Vagina (tissue), 2 donors: ENCODE data around the gene ELF4. TPM values are rescaled to one million over a fixed set of nuclear protein-coding genes. Genes with fewer than 3 reads are reported as not detected.
A peak's percentile ranks its signal among the peaks of the same experiment; 100 is the strongest.

ENCODE experiments used
- DNase-seq, 2 donors: peaks; one replicate each; pipeline ENCODE4 v3.0.0-alpha.2; 2017; ENCODE audit errors: extremely low spot score in 2 of 2
- H3K27ac ChIP-seq: fragments of 200-600 bp; sonication (generic); one replicate; pipeline ENCODE4 v1.5.1; 2019
- H3K27me3 ChIP-seq: fragments of 200-600 bp; sonication (generic); one replicate; pipeline ENCODE4 v1.5.1; 2019
- H3K36me3 ChIP-seq, 2 donors: fragments of 200-600 bp; sonication (generic); one replicate each; pipeline ENCODE4 v1.5.1; 2017 to 2019
- H3K4me1 ChIP-seq: fragments of 200-600 bp; sonication (generic); one replicate; pipeline ENCODE4 v1.5.1; 2019
- H3K4me3 ChIP-seq, 2 donors: fragments of 200-600 bp; sonication (generic); 1 replicate in 1 of 2; 2 replicates in 1 of 2; pipeline ENCODE4 v1.5.1; 2016 to 2019
- H3K9me3 ChIP-seq: fragments of 200-600 bp; sonication (generic); one replicate; pipeline ENCODE4 v1.5.1; 2019
- POLR2A ChIP-seq, 2 donors: fragments of 450-650 bp; IDR thresholded peaks; one replicate each; pipeline ENCODE4 v1.6.1; 2017; ENCODE audit warnings: antibody characterized with exemption in 2 of 2, mild to moderate bottlenecking in 2 of 2, moderate library complexity in 2 of 2
- POLR2AphosphoS5 ChIP-seq, 2 donors: sonication (generic); formaldehyde crosslinking; IDR thresholded peaks; one replicate each; pipeline ENCODE4 v1.9.0; 2017; ENCODE audit warnings: antibody characterized with exemption in 2 of 2, mild to moderate bottlenecking in 2 of 2, low read depth in 1 of 2; ENCODE audit not compliant: insufficient read depth in 1 of 2
- intact Hi-C: fragments of 100-400 bp; cut with DNase I; formaldehyde crosslinking; loops from one replicate; pipeline ENCODE4 v1.15.1; 2023
- total RNA-seq: library from RNA; depleted of rRNA; stranded (reverse); fragments of >200 nt; gene quantifications from one replicate; pipeline ENCODE4 v1.2.3, GENCODE V29; 2016
- TF ChIP-seq, protein P1 (sequence below), 3 experiments: fragments of 450-650 bp in 2 of 3; fragments of 200-600 bp in 1 of 3; sonication (generic) in 1 of 3; IDR thresholded peaks; one replicate each; pipeline ENCODE4 v1.5.1; 2017 to 2019; ENCODE audit warnings: antibody characterized with exemption in 3 of 3, mild to moderate bottlenecking in 2 of 3, moderate library complexity in 2 of 3

The ELF4 gene
- total RNA-seq, 1 donor from 2014 or later = 14.7 TPM

DNA sequence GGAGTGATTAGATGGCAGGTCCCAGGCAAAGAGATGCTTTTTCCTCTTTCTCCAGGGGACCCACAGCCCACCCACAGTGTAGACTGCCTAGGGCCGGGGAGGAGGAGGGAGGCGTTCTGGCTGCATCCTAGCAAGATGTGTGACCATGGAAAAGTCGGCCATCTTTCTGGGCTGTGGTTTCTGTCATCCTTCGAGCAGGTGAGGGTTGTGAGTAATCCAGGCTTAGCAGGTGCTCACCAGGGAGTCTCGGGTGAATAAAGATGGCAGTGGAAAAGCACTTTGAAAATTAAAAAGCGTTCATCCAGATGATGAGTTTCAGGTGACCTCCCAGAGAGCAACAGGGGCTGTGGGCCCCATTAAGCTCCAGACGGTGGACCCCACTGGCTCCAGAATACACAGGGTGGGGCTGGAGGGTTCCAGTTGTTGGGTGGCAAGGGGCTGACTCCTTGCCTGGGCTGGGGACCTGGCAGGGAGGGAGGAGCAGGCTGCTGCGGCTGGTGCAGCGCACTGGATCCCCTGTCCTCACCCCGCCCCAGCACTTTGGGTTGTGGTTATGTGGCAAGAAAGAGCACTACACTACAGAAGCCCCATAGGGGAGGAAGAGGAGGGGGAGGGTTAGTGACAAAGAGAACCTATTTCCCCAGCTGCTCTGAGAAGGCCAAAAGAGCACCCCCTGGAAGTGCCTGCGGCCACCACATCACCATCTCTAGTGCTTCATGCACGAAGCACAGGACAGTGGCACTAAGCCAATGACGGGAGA lies 23.7 kb downstream of the ELF4 start:
- TF ChIP-seq, protein P1, sequence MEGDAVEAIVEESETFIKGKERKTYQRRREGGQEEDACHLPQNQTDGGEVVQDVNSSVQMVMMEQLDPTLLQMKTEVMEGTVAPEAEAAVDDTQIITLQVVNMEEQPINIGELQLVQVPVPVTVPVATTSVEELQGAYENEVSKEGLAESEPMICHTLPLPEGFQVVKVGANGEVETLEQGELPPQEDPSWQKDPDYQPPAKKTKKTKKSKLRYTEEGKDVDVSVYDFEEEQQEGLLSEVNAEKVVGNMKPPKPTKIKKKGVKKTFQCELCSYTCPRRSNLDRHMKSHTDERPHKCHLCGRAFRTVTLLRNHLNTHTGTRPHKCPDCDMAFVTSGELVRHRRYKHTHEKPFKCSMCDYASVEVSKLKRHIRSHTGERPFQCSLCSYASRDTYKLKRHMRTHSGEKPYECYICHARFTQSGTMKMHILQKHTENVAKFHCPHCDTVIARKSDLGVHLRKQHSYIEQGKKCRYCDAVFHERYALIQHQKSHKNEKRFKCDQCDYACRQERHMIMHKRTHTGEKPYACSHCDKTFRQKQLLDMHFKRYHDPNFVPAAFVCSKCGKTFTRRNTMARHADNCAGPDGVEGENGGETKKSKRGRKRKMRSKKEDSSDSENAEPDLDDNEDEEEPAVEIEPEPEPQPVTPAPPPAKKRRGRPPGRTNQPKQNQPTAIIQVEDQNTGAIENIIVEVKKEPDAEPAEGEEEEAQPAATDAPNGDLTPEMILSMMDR (IDR thresholded peaks at IDR 0.05) = no peak
- TF ChIP-seq POLR2A (IDR thresholded peaks at IDR 0.05) (no peak), POLR2AphosphoS5 (IDR thresholded peaks at IDR 0.05; ENCODE audit: insufficient read depth in 1 of 2, low read depth in 1 of 2) (no peak)
- Histone ChIP-seq H3K27ac (peak overlapping the region; percentile 38), H3K4me1 (peaks cover 40% of the 10 kb centered on the region), H3K4me3 (no peak overlapping the region), H3K9me3 (no peaks in the 10 kb centered on the region), H3K27me3 (no peaks in the 10 kb centered on the region), H3K36me3 (no peaks in the 10 kb centered on the region)
- no peak for DNase-seq
- intact Hi-C loops = no loop called here

DNA sequence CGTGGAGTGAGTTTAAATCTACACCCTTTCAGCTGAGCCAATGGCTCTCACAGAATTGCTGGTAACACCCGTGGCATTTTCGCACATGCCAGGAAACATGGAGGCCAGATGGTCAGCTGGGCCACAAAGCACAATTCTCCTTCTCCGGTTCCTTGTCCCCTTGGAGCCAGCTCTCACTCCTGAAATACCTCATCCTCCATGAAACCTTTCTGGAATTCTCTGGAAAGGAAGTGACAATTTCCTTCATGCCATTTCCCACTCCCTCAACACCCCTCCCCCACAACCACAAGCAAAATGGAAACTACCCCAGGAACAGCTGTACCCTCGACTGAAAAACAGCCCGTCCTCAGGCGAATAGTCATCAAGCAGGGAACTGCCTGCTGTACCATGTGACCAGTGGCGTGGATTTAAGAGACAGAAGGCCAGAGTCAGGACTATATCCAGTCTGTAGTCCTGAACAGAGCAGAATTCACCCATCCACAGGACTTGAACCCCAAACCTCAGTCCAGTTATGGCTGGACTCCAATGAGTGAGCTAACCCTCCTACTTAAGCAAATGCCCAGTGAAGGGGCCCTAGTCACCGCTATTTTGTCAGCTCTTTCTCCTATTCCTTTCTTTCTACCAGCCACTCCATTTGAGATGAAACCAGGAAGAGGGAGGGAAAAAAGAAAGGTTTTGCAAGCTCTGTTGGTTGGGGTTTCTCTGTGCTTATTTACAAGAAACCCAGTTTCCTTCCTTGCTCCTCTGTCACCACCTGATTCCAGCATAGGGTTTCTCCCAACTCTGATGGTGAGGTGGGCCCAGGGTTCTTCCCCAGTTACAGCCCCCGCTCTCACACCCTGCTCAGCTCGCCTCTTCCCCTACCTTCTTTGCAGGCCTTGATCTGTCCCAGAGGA lies 24.5 kb downstream of the ELF4 start:
- H3K27ac ChIP-seq = peak overlapping the region; percentile 38
- peaks cover 47% of the 10 kb centered on the region for H3K4me1 ChIP-seq
- no peaks in the 10 kb centered on the region for H3K27me3 ChIP-seq
- no peaks in the 10 kb centered on the region for H3K36me3 ChIP-seq
- DNase-seq = no peak
- no peaks in the 10 kb centered on the region for H3K9me3 ChIP-seq
- TF ChIP-seq POLR2A (IDR thresholded peaks at IDR 0.05) (no peak), POLR2AphosphoS5 (IDR thresholded peaks at IDR 0.05; ENCODE audit: insufficient read depth in 1 of 2, low read depth in 1 of 2) (peak in 1 of 2 donors; percentile 58)
- no peak overlapping the region for H3K4me3 ChIP-seq
- intact Hi-C loops = no loop called here

DNA sequence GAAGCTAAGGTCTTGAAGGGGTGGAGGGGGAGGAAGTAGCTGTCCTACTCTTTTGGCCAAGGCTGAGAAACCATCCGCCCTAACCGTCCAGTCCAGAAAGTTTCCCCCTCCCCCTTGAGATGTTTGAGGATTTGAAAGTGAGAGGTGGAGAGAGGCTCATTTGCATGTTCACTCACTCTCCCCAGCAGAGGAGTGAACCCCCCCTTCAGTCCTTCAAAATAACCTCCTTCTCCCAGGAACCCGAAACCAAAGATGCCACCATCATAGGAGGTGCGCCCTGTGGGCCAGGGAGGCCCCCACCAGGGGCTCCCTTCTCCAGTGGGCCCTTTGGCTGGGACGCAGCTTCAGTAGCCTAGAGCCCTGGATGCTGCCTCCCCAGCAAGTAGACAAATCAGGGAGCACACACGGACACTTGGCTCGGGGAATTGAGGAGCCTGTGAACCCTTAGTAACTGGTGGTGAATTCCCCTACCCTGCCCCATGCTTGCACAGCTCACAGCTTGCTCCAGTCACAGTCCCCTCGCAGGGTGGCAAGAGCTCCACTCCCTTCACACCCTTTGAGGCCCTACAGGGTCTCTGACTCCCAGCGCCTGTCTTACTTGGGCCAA lies 25.6 kb downstream of the ELF4 start:
- TF ChIP-seq POLR2AphosphoS5 (IDR thresholded peaks at IDR 0.05; ENCODE audit: insufficient read depth in 1 of 2, low read depth in 1 of 2) (no peak), POLR2A (IDR thresholded peaks at IDR 0.05) (no peak)
- TF ChIP-seq, protein P1 (IDR thresholded peaks at IDR 0.05) = no peak
- peaks cover 47% of the 10 kb centered on the region for H3K4me1 ChIP-seq
- intact Hi-C loops = loop anchor here (5.0 kb wide), 1 partner anchor 108 kb away; no protein-coding TSS in a partner anchor

DNA sequence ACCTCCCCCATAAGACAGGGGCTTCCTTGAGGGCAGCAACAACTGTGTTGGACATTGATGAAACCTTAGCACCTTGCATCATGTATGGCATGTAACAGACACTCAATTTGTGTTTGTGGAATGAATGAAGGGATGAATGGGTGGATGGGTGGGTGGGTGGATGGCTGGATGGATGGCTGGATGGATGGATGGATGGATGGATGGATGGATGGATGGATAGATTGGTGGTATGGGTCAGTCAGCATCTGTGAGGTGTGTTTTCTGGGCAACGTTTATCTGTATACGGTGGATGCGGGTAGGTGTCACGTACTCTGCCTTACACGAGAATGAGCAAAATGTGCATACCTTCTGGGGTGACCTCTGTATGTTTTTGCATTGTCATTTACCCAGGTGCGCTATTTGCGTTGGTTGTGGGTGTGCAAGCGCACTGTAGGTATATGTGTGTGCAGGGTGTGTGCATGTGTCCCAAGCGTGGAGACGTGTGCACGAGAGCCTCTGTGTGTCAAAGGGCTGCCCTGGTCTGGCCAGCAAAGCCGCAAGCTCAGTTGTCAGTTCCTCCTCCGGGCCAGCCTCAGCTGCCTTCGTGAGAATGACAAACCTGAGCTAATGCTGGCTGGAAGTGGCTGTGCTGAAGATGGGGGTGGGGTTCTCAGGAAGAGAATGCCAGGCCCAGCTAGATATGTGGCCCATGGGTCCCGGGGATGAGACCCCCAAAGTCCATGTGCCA lies 26.5 kb downstream of the ELF4 start:
- TF ChIP-seq, protein P1 (IDR thresholded peaks at IDR 0.05) = no peak
- TF ChIP-seq POLR2A (IDR thresholded peaks at IDR 0.05) (no peak), POLR2AphosphoS5 (IDR thresholded peaks at IDR 0.05; ENCODE audit: insufficient read depth in 1 of 2, low read depth in 1 of 2) (no peak)
- intact Hi-C loops = loop anchor here (5.0 kb wide), 1 partner anchor 108 kb away; no protein-coding TSS in a partner anchor
- no peaks in the 10 kb centered on the region for H3K27me3 ChIP-seq
- no peak overlapping the region for H3K4me3 ChIP-seq
- peaks cover 47% of the 10 kb centered on the region for H3K4me1 ChIP-seq
- DNase-seq = no peak
- no peaks in the 10 kb centered on the region for H3K36me3 ChIP-seq
- peak overlapping the region; percentile 76 for H3K27ac ChIP-seq
- H3K9me3 ChIP-seq = no peaks in the 10 kb centered on the region

More for the DNA sequence above, 25.6 kb downstream of the ELF4 start:
- Histone ChIP-seq H3K4me3 (no peak overlapping the region), H3K27ac (peak overlapping the region; percentile 16), H3K27me3 (no peaks in the 10 kb centered on the region), H3K9me3 (no peaks in the 10 kb centered on the region), H3K36me3 (no peaks in the 10 kb centered on the region)
- DNase-seq = no peak
